Pancreas (tissue), 10 donors: ENCODE measurements around the gene ANXA8L1. TPM values are rescaled to one million over a fixed set of nuclear protein-coding genes. Genes with fewer than 3 reads are reported as not detected.
"Not testable (repeated sequence)": the region's sequence is repeated elsewhere in the genome, so short reads cannot be mapped to it uniquely, and the experiment has no call there.

Experiments used
- ATAC-seq, 4 donors: fragments of 200-7000 bp; cut with Tn5 transposase; one replicate each; pipeline versions ENCODE4 v1.8.0 to v1.9.1; 2020; ENCODE audit warnings: mild to moderate bottlenecking in 4 of 4, moderate library complexity in 4 of 4
- DNase-seq, 6 donors: peaks; one replicate each; pipeline ENCODE4 v3.0.0-alpha.2; 2020
- FAIRE-seq: peaks from 2 replicates; lab custom pipeline; 2012; peaks lifted over from hg19 to GRCh38; lab: Jason Lieb, UNC
- H3K27ac ChIP-seq, 4 donors: fragments of 200-600 bp; sonication (generic); 1 replicate in 3 of 4; 2 replicates in 1 of 4; pipeline versions ENCODE4 v1.5.0 to v1.8.0; 2020
- H3K27me3 ChIP-seq, 4 donors: fragments of 200-600 bp; one replicate each; pipeline ENCODE4 v1.8.0; 2021
- H3K36me3 ChIP-seq, 3 donors: fragments of 200-600 bp; sonication (generic) in 1 of 3; one replicate each; pipeline versions ENCODE4 v1.5.0 to v1.8.0; 2020 to 2021
- H3K4me1 ChIP-seq, 3 donors: fragments of 200-600 bp; one replicate each; pipeline ENCODE4 v1.8.0; 2021
- H3K4me3 ChIP-seq, 4 donors: fragments of 200-600 bp; sonication (generic) in 2 of 4; one replicate each; pipeline versions ENCODE4 v1.5.0 to v1.8.0; 2020 to 2021
- H3K9me3 ChIP-seq, 4 donors: fragments of 200-600 bp; one replicate each; pipeline ENCODE4 v1.8.0; 2021
- WGBS, 2 donors: extraction: QIAGEN DNeasy Blood & Tissue Kit; methylation state at CpG; one replicate each; pipeline ENCODE4 v1.1.7; 2013; 5-methylcytosine and 5-hydroxymethylcytosine counted together
- intact Hi-C, 3 donors: fragments of 100-400 bp; cut with DNase I; formaldehyde crosslinking; loops; one replicate each; pipeline versions ENCODE4 v1.11.1 to v1.14.2; 2022
- polyA plus RNA-seq, 2 donors: library from polyadenylated mRNA; stranded (reverse); fragments of 200-250 nt; gene quantifications; one replicate each; pipeline ENCODE4 v1.2.3, GENCODE V29; 2013
- total RNA-seq, 6 donors: library from RNA; stranded (reverse); fragmentation: NEBNext Ultra II Directional in 4 of 6; extraction: Animal tissue kit (Norgen Biotek cat#: 25700) in 4 of 6; gene quantifications; one replicate each; pipeline versions ENCODE4 v1.2.1 to v1.2.4, GENCODE V29; 2021 to 2023
- donor health status: healthy with polysubstance abuse.
- donor health status: DM: no; HTN: no; CAD: no; lungs with moderate emphysema.
- donor health status: DM: no; HTN: no; CAD: no.
- donor health status: control.
- donor health status: control.
- donor health status: Bipolar disorder and iron deficiency.
- donor health status: DM: yes; HTN: yes; CAD: no.
- donor health status: DM: no; HTN: no; CAD: no.
- donor health status: DM: no; HTN: no; CAD: no.
- donor health status: DM: yes; HTN: yes; CAD: no.

Gene ANXA8L1
- total and polyA plus RNA-seq, 8 donors = 0.12 to 1.2 (median 0.19) TPM; not detected in 5

DNA sequence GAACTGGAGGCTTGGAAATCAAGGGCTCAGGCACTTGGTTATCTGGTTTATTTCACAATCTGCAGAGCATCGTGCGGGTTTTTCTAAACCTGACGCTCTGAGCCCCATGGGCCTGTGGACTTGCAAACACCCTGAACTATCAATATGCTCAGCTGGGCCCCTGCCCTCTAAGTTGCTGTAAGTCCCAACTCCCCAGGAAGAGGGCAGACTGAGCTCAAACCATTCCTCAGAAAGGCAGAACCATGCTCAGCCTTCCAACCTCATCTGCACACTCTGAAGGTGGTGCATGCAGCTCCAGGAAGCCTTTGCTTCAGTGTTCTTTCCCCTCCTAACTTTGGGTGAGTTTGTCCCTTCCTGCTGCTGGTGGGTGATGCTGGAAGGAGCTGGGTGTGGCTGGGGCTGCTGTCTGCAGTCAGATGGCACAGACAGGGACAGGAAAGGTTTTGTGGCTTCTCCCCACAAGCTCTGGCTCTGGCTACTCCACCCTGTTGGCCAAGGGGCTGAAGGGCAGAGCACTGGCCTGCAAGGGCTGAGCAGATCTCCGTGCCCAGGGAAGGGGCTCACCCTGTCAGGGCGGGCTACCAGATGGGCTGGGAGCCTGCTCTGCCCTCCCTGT, 3.8 kb downstream of the ANXA8L1 start:
- ATAC-seq, H3K4me3 ChIP-seq, H3K9me3 ChIP-seq, FAIRE-seq, intact Hi-C loops, H3K27me3 ChIP-seq, H3K4me1 ChIP-seq, DNase-seq, H3K36me3 ChIP-seq, H3K27ac ChIP-seq: not testable (repeated sequence)
- 53% methylated on average over 2 of the region's 5 CpGs; no CpG with 5 or more reads in 1 of the 2 donors for WGBS, 2 donors

GRCh38 chr10:46385858-46386257, 10.3 kb downstream of the ANXA8L1 start:
- H3K4me1 ChIP-seq, H3K4me3 ChIP-seq, DNase-seq, FAIRE-seq, H3K9me3 ChIP-seq, H3K27me3 ChIP-seq, H3K27ac ChIP-seq, ATAC-seq, intact Hi-C loops, H3K36me3 ChIP-seq: not testable (repeated sequence)
- whole genome bisulfite sequencing, 2 donors = no CpG with 5 or more reads among the region's 7 CpGs

GRCh38 chr10:46386694-46387093, 11.1 kb downstream of the ANXA8L1 start:
- DNase-seq, H3K4me3 ChIP-seq, H3K27me3 ChIP-seq, intact Hi-C loops, H3K27ac ChIP-seq, H3K4me1 ChIP-seq, H3K36me3 ChIP-seq, FAIRE-seq, H3K9me3 ChIP-seq: not testable (repeated sequence)
- ATAC-seq = peak in 1 of 4 donors; percentile 24
- WGBS, 2 donors = no CpG with 5 or more reads among the region's 4 CpGs

- H3K4me3 ChIP-seq, H3K36me3 ChIP-seq, DNase-seq, H3K27ac ChIP-seq, intact Hi-C loops, FAIRE-seq, H3K4me1 ChIP-seq, H3K9me3 ChIP-seq, H3K27me3 ChIP-seq: not testable (repeated sequence)
- WGBS, 2 donors = no CpG with 5 or more reads among the region's 11 CpGs
- peak; percentile 43 to 78 (median 65) for ATAC-seq
Observed at GRCh38 chr10:46387309-46387902, 11.8 kb downstream of the ANXA8L1 start.

- FAIRE-seq, DNase-seq, H3K27ac ChIP-seq, H3K36me3 ChIP-seq, H3K27me3 ChIP-seq, H3K9me3 ChIP-seq, H3K4me3 ChIP-seq, H3K4me1 ChIP-seq, intact Hi-C loops, ATAC-seq: not testable (repeated sequence)
- WGBS, 2 donors = 63 to 78% methylated on average over 2 to 4 of the region's 6 CpGs
Observed at GRCh38 chr10:46391422-46391821, 15.8 kb downstream of the ANXA8L1 start.

DNA sequence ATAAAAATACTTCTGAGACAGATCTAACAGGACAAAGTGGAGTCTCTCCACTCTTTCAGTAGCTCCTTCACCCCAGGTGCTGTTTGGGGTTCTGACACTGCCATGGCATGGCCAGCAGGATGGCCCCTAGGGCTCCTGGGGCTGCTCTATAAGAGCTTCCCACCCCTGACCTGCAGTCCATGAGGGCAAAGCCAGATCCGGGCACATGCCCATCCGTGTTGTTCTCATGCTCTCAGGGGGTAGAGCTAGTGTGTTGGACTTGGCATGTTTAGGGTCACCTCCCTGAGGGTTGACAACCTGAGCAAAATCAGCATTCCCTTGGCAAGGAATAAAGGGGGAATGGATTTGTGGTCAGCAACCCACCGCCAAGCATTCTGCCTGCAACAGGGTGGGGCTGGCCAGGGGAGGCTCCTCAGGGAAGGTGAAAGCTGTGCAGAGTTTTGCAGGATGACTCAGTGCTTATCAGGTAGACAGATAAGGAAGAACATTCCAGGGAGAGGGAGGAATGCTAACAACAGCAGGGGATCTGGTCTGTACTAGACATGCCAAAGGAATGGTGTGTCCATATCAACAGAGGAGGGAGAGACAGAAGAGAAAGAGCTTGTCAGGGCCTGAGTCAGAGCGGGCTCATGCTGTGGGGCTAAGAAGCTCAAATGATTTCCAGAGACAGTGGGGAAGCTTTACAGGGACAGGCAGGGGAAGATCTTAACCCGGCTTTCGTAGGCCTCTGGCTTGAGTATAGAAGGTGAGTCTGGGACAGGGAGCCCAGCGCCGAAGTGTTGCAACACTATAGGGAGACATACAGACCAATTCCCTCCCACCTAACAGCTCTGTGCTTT, 21.1 kb downstream of the ANXA8L1 start:
- H3K36me3 ChIP-seq, H3K4me3 ChIP-seq, H3K27ac ChIP-seq, H3K4me1 ChIP-seq, H3K27me3 ChIP-seq, H3K9me3 ChIP-seq, intact Hi-C loops: not testable (repeated sequence)
- WGBS, 2 donors = 81 to 90% methylated on average over 8 of the region's 8 CpGs
- ATAC-seq (peak; percentile 14 to 57 (median 34)), FAIRE-seq (peak; percentile 67), DNase-seq (peak in 1 of 6 donors; percentile 33)

DNA sequence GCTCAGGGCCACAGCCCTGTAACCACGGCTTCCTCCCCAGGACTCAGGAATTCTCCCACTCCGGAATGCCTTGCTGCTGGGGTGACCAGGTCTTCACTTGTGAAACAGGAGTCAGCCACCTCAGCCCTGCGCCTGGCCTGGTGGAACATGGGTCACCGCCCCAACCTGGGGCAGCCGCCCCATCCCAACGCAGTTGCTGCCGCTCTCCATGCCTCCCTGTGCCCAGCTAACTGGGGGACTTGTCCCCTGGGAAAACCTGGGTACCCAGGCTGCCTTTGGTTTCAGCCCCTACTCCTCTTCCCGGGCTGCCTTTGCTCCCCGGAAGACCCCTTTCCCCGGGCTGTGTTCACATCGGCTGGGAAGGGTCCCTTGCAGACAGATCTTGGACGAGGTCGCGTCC, 22.2 kb downstream of the ANXA8L1 start:
- WGBS, 2 donors = 46% methylated on average over 10 of the region's 14 CpGs; no CpG with 5 or more reads in 1 of the 2 donors
- H3K4me1 ChIP-seq, H3K27ac ChIP-seq, intact Hi-C loops, FAIRE-seq, H3K9me3 ChIP-seq, H3K27me3 ChIP-seq, H3K36me3 ChIP-seq: not testable (repeated sequence)
- H3K4me3 ChIP-seq = peak overlapping the region in 1 of 4 donors; percentile 33
- DNase-seq (peak in 2 of 6 donors; percentile 67 to 69), ATAC-seq (peak; percentile 7 to 52 (median 22))

GRCh38 chr10:46398212-46398886, 22.8 kb downstream of the ANXA8L1 start:
- H3K9me3 ChIP-seq, H3K36me3 ChIP-seq, H3K27ac ChIP-seq, H3K4me1 ChIP-seq, intact Hi-C loops, H3K27me3 ChIP-seq: not testable (repeated sequence)
- DNase-seq (peak in 2 of 6 donors; percentile 14 to 18), FAIRE-seq (peak; percentile 60), ATAC-seq (peak; percentile 90 to 96 (median 94))
- H3K4me3 ChIP-seq = peak overlapping the region in 2 of 4 donors; percentile 18 to 33
- 1 to 2% methylated on average over 6 to 11 of the region's 35 CpGs for WGBS, 2 donors

DNA sequence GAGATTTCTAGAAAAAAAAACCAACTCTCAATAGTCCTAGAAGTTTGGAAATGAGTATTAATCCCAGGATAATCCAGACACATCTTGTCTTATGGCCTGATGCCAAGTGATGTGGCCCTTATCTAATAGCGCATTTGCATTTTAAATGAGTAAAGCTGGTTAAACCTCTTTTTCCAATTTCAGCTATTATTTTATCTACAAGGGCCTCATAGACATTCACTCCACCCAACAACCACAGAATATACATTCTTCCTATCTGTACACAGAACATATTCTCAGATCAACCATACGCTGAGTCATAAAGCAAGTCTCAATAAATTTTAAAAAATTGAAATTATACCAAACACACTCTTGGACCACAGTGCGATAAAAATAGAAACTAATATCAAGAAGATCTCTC, 34.0 kb downstream of the ANXA8L1 start:
- H3K4me3 ChIP-seq, FAIRE-seq, H3K36me3 ChIP-seq, DNase-seq, H3K9me3 ChIP-seq, H3K27me3 ChIP-seq, ATAC-seq, intact Hi-C loops, H3K4me1 ChIP-seq, H3K27ac ChIP-seq: not testable (repeated sequence)
- WGBS, 2 donors = 93 to 95% methylated on average over 3 of the region's 3 CpGs

- FAIRE-seq, H3K4me1 ChIP-seq, H3K9me3 ChIP-seq, H3K4me3 ChIP-seq, DNase-seq, ATAC-seq, H3K27me3 ChIP-seq, intact Hi-C loops, H3K36me3 ChIP-seq, H3K27ac ChIP-seq: not testable (repeated sequence)
Observed at GRCh38 chr10:46411123-46411522, 35.5 kb downstream of the ANXA8L1 start.

DNA sequence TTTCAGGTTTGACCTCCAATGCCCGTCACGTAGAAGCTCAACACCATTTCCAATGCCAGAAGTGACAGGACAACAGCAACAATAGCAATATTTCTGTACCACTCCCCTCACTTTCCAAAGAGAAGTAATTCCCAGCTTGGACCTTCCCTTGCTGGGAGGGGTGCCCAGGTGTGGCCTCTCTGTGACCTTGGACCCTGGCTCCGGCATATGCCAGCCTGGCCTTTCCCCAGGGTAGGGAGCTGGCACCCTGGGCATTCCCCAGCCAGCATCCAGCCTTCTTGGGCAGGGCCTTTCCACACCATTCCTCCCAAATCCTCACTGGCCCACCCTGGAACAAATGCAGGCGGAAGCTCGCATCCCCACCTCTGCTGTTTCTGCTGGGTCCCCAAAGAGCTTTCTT, 37.1 kb downstream of the ANXA8L1 start:
- DNase-seq, H3K4me3 ChIP-seq, intact Hi-C loops, H3K4me1 ChIP-seq, H3K9me3 ChIP-seq, FAIRE-seq, H3K27me3 ChIP-seq, H3K27ac ChIP-seq, H3K36me3 ChIP-seq: not testable (repeated sequence)
- no CpG with 5 or more reads among the region's 5 CpGs for WGBS, 2 donors
- ATAC-seq = peak in 1 of 4 donors; percentile 59
